Testis (tissue), 2 donors: ENCODE measurements around the gene EXOC8.

Experiments
- CTCF ChIP-seq, 3 experiments: fragments of 450-650 bp in 2 of 3; fragments of 200-600 bp in 1 of 3; sonication (generic) in 1 of 3; IDR thresholded peaks; one replicate each; pipeline ENCODE4 v1.5.1; 2016 to 2019; ENCODE audit warnings: antibody characterized with exemption in 3 of 3, mild to moderate bottlenecking in 2 of 3, moderate library complexity in 1 of 3
- POLR2A ChIP-seq: fragments of 450-650 bp; IDR thresholded peaks from one replicate; pipeline ENCODE4 v1.6.1; 2017; ENCODE audit warnings: antibody characterized with exemption, mild to moderate bottlenecking, moderate library complexity

GRCh38 chr1:231376875-231377549, 39.4 kb upstream of the EXOC8 start:
- TF ChIP-seq CTCF (IDR thresholded peaks at IDR 0.05) (no peak), POLR2A (no peak)
